ENCODE results near the gene PRKAR1B.

PRKAR1B gene

GRCh38 chr7:630539-630938 is 96.5 kb downstream of the PRKAR1B start:
- Histone ChIP-seq H3K79me1 (replicated peaks; ENCODE audit: low read length, poor library complexity, severe bottlenecking) (peaks cover 6% of the 10 kb centered on the region), H3K4ac (ENCODE audit: low read depth in 1 of 2, low read length in 2 of 2) (no peak overlapping the region), H2BK12ac (ENCODE audit: low read length in 2 of 2) (no peak overlapping the region)

GRCh38 chr7:630111-630511 is 97.0 kb downstream of the PRKAR1B start:
- Histone ChIP-seq H2BK120ac (ENCODE audit: low read depth, low read length) (no peak overlapping the region), H2AK5ac (ENCODE audit: low read length, severe bottlenecking) (no peak overlapping the region), H3K23ac (ENCODE audit: low read length in 2 of 2) (no peak overlapping the region), H3K14ac (ENCODE audit: low read length in 2 of 2) (peak overlapping the region in 1 of 2 experiments; percentile 70), H3K27ac (ENCODE audit: low read length, poor library complexity, severe bottlenecking) (no peak overlapping the region), H3K18ac (ENCODE audit: low read depth in 1 of 2, low read length in 2 of 2) (no peak overlapping the region), H2BK15ac (ENCODE audit: low read depth, poor library complexity, severe bottlenecking) (no peak overlapping the region), H3K4ac (ENCODE audit: low read depth in 1 of 2, low read length in 2 of 2) (no peak overlapping the region), H2AFZ (ENCODE audit: low read depth, low read length) (no peak overlapping the region), H3K27me3 (ENCODE audit: control insufficient read depth in 1 of 2, insufficient read depth in 1 of 2, low read length in 2 of 2) (no peaks in the 10 kb centered on the region), H2BK5ac (ENCODE audit: low read depth, low read length, poor library complexity, severe bottlenecking) (no peak overlapping the region), H3K9me3 (ENCODE audit: control insufficient read depth, low read length) (peaks cover 4% of the 10 kb centered on the region), H3K4me2 (ENCODE audit: low read length, poor library complexity, severe bottlenecking) (no peak overlapping the region), H3K79me1 (replicated peaks; ENCODE audit: low read length, poor library complexity, severe bottlenecking) (peaks cover 6% of the 10 kb centered on the region), H3K4me1 (ENCODE audit: control insufficient read depth, insufficient read depth, low read depth, low read length) (peaks cover 1% of the 10 kb centered on the region), H3K36me3 (ENCODE audit: control insufficient read depth in 1 of 2, insufficient read depth in 2 of 2, low read depth in 1 of 2, low read length in 2 of 2) (peaks cover 0 to 24% of the 10 kb centered on the region in 2 experiments), H3K9ac (ENCODE audit: low read length) (no peak overlapping the region), H4K8ac (ENCODE audit: low read length) (no peak overlapping the region), H4K91ac (ENCODE audit: low read length) (no peak overlapping the region), H2BK12ac (ENCODE audit: low read length in 2 of 2) (no peak overlapping the region), H3K4me3 (ENCODE audit: insufficient read depth in 1 of 2, low read depth in 1 of 2, low read length in 2 of 2) (no peak overlapping the region)
- WGBS = 91% methylated on average over 12 of the region's 12 CpGs
- DNase-seq = no peak

More at GRCh38 chr7:630539-630938, 96.5 kb downstream of the PRKAR1B start:
- Histone ChIP-seq H3K9me3 (ENCODE audit: control insufficient read depth, low read length) (peaks cover under 1% of the 10 kb centered on the region), H3K36me3 (ENCODE audit: control insufficient read depth in 1 of 2, insufficient read depth in 2 of 2, low read depth in 1 of 2, low read length in 2 of 2) (peaks cover 0 to 24% of the 10 kb centered on the region in 2 experiments), H2BK15ac (ENCODE audit: low read depth, poor library complexity, severe bottlenecking) (no peak overlapping the region), H4K91ac (ENCODE audit: low read length) (no peak overlapping the region), H3K14ac (ENCODE audit: low read length in 2 of 2) (no peak overlapping the region), H2BK5ac (ENCODE audit: low read depth, low read length, poor library complexity, severe bottlenecking) (no peak overlapping the region), H3K4me3 (ENCODE audit: insufficient read depth in 1 of 2, low read depth in 1 of 2, low read length in 2 of 2) (no peak overlapping the region), H2AK5ac (ENCODE audit: low read length, severe bottlenecking) (no peak overlapping the region), H3K27ac (ENCODE audit: low read length, poor library complexity, severe bottlenecking) (no peak overlapping the region), H2AFZ (ENCODE audit: low read depth, low read length) (no peak overlapping the region), H4K8ac (ENCODE audit: low read length) (no peak overlapping the region), H3K4me2 (ENCODE audit: low read length, poor library complexity, severe bottlenecking) (no peak overlapping the region), H3K4me1 (ENCODE audit: control insufficient read depth, insufficient read depth, low read depth, low read length) (peaks cover 1% of the 10 kb centered on the region), H3K18ac (ENCODE audit: low read depth in 1 of 2, low read length in 2 of 2) (no peak overlapping the region), H3K23ac (ENCODE audit: low read length in 2 of 2) (no peak overlapping the region), H3K9ac (ENCODE audit: low read length) (no peak overlapping the region), H2BK120ac (ENCODE audit: low read depth, low read length) (no peak overlapping the region), H3K27me3 (ENCODE audit: control insufficient read depth in 1 of 2, insufficient read depth in 1 of 2, low read length in 2 of 2) (no peaks in the 10 kb centered on the region)
- WGBS = 80% methylated on average over 5 of the region's 5 CpGs
- DNase-seq = no peak

GRCh38 chr7:628826-629225 is 98.3 kb downstream of the PRKAR1B start:
- peaks cover 9% of the 10 kb centered on the region for H3K9me3 ChIP-seq (ENCODE audit: control insufficient read depth, low read length)
- no peak overlapping the region for H3K27ac ChIP-seq (ENCODE audit: low read length, poor library complexity, severe bottlenecking)
- 98% methylated on average over 19 of the region's 19 CpGs for WGBS
- H3K23ac ChIP-seq (ENCODE audit: low read length in 2 of 2) = no peak overlapping the region
- H2BK5ac ChIP-seq (ENCODE audit: low read depth, low read length, poor library complexity, severe bottlenecking) = no peak overlapping the region
- H2BK120ac ChIP-seq (ENCODE audit: low read depth, low read length) = no peak overlapping the region
- H3K4ac ChIP-seq (ENCODE audit: low read depth in 1 of 2, low read length in 2 of 2) = no peak overlapping the region
- no peak overlapping the region for H3K18ac ChIP-seq (ENCODE audit: low read depth in 1 of 2, low read length in 2 of 2)
- no peak overlapping the region for H3K4me3 ChIP-seq (ENCODE audit: insufficient read depth in 1 of 2, low read depth in 1 of 2, low read length in 2 of 2)
- H2BK12ac ChIP-seq (ENCODE audit: low read length in 2 of 2) = no peak overlapping the region
- no peak overlapping the region for H2AFZ ChIP-seq (ENCODE audit: low read depth, low read length)
- peaks cover 1% of the 10 kb centered on the region for H3K4me1 ChIP-seq (ENCODE audit: control insufficient read depth, insufficient read depth, low read depth, low read length)
- no peak for DNase-seq
- H2AK5ac ChIP-seq (ENCODE audit: low read length, severe bottlenecking) = no peak overlapping the region
- no peak overlapping the region for H3K4me2 ChIP-seq (ENCODE audit: low read length, poor library complexity, severe bottlenecking)
- peaks cover 0 to 24% of the 10 kb centered on the region in 2 experiments for H3K36me3 ChIP-seq (ENCODE audit: control insufficient read depth in 1 of 2, insufficient read depth in 2 of 2, low read depth in 1 of 2, low read length in 2 of 2)
- H3K27me3 ChIP-seq (ENCODE audit: control insufficient read depth in 1 of 2, insufficient read depth in 1 of 2, low read length in 2 of 2) = no peaks in the 10 kb centered on the region
- no peak overlapping the region for H4K8ac ChIP-seq (ENCODE audit: low read length)
- no peak overlapping the region for H3K9ac ChIP-seq (ENCODE audit: low read length)
- peaks cover 7% of the 10 kb centered on the region for H3K79me1 ChIP-seq (replicated peaks; ENCODE audit: low read length, poor library complexity, severe bottlenecking)
- no peak overlapping the region for H3K14ac ChIP-seq (ENCODE audit: low read length in 2 of 2)
- H2BK15ac ChIP-seq (ENCODE audit: low read depth, poor library complexity, severe bottlenecking) = no peak overlapping the region
- no peak overlapping the region for H4K91ac ChIP-seq (ENCODE audit: low read length)

GRCh38 chr7:628402-628763 is 98.7 kb downstream of the PRKAR1B start:
- Histone ChIP-seq H2AK5ac (ENCODE audit: low read length, severe bottlenecking) (no peak overlapping the region), H3K4me1 (ENCODE audit: control insufficient read depth, insufficient read depth, low read depth, low read length) (peaks cover 1% of the 10 kb centered on the region)
- 79% methylated on average over 13 of the region's 13 CpGs for WGBS

More at GRCh38 chr7:628402-628763, 98.7 kb downstream of the PRKAR1B start:
- Histone ChIP-seq H3K4me2 (ENCODE audit: low read length, poor library complexity, severe bottlenecking) (no peak overlapping the region), H4K8ac (ENCODE audit: low read length) (no peak overlapping the region), H3K4ac (ENCODE audit: low read depth in 1 of 2, low read length in 2 of 2) (no peak overlapping the region), H3K14ac (ENCODE audit: low read length in 2 of 2) (no peak overlapping the region), H2BK5ac (ENCODE audit: low read depth, low read length, poor library complexity, severe bottlenecking) (no peak overlapping the region), H2BK12ac (ENCODE audit: low read length in 2 of 2) (no peak overlapping the region), H3K4me3 (ENCODE audit: insufficient read depth in 1 of 2, low read depth in 1 of 2, low read length in 2 of 2) (no peak overlapping the region), H3K79me1 (replicated peaks; ENCODE audit: low read length, poor library complexity, severe bottlenecking) (peaks cover 7% of the 10 kb centered on the region), H3K9ac (ENCODE audit: low read length) (no peak overlapping the region), H3K23ac (ENCODE audit: low read length in 2 of 2) (no peak overlapping the region), H3K18ac (ENCODE audit: low read depth in 1 of 2, low read length in 2 of 2) (no peak overlapping the region), H3K27ac (ENCODE audit: low read length, poor library complexity, severe bottlenecking) (no peak overlapping the region), H2BK120ac (ENCODE audit: low read depth, low read length) (no peak overlapping the region), H3K36me3 (ENCODE audit: control insufficient read depth in 1 of 2, insufficient read depth in 2 of 2, low read depth in 1 of 2, low read length in 2 of 2) (peaks cover 0 to 24% of the 10 kb centered on the region in 2 experiments), H2AFZ (ENCODE audit: low read depth, low read length) (no peak overlapping the region), H3K27me3 (ENCODE audit: control insufficient read depth in 1 of 2, insufficient read depth in 1 of 2, low read length in 2 of 2) (no peaks in the 10 kb centered on the region), H4K91ac (ENCODE audit: low read length) (no peak overlapping the region), H3K9me3 (ENCODE audit: control insufficient read depth, low read length) (peaks cover 11% of the 10 kb centered on the region), H2BK15ac (ENCODE audit: low read depth, poor library complexity, severe bottlenecking) (no peak overlapping the region)
- no peak for DNase-seq
